Sigmoid colon (tissue), 7 donors: ENCODE results near the gene RBBP8NL. TPM values are rescaled to one million over a fixed set of nuclear protein-coding genes. Genes with fewer than 3 reads are reported as not detected.

Experiments used
- DNase-seq: peaks from one replicate; pipeline ENCODE4 v3.0.0-alpha.2; 2019
- H3K27ac ChIP-seq, 4 donors: fragments of 200-600 bp; sonication (generic); one replicate each; pipeline ENCODE4 v1.5.1; 2016 to 2019; ENCODE audit warnings: mild to moderate bottlenecking in 1 of 4
- H3K27me3 ChIP-seq, 3 donors: fragments of 200-600 bp; sonication (generic); one replicate each; pipeline ENCODE4 v1.5.1; 2019; ENCODE audit warnings: mild to moderate bottlenecking in 1 of 3
- H3K36me3 ChIP-seq, 4 donors: fragments of 200-600 bp; sonication (generic); one replicate each; pipeline ENCODE4 v1.5.1; 2016 to 2019
- H3K4me1 ChIP-seq, 4 donors: fragments of 200-600 bp; sonication (generic); one replicate each; pipeline ENCODE4 v1.5.1; 2017 to 2019
- H3K4me3 ChIP-seq, 4 donors: fragments of 200-600 bp; sonication (generic); one replicate each; pipeline ENCODE4 v1.5.1; 2017 to 2019; ENCODE audit warnings: mild to moderate bottlenecking in 2 of 4, moderate library complexity in 1 of 4
- H3K9me3 ChIP-seq, 4 donors: fragments of 200-600 bp in 3 of 4; sonication (generic) in 3 of 4; one replicate each; pipeline versions ENCODE4 v1.5.1 to v1.6.1; 2013 to 2019
- CTCF ChIP-seq, 4 experiments: fragments of 450-650 bp in 3 of 4; fragments of 200-600 bp in 1 of 4; IDR thresholded peaks; one replicate each; pipeline ENCODE4 v1.5.1; 2016 to 2019; ENCODE audit warnings: antibody characterized with exemption in 4 of 4, mild to moderate bottlenecking in 3 of 4, moderate library complexity in 2 of 4
- EP300 ChIP-seq, 4 donors: sonication (generic); formaldehyde crosslinking; IDR thresholded peaks; one replicate each; pipeline ENCODE4 v1.6.1; 2017; ENCODE audit warnings: antibody characterized with exemption in 4 of 4
- POLR2A ChIP-seq, 2 donors: fragments of 450-650 bp; IDR thresholded peaks; one replicate each; pipeline ENCODE4 v1.6.1; 2016; ENCODE audit warnings: antibody characterized with exemption in 2 of 2, mild to moderate bottlenecking in 2 of 2, moderate library complexity in 2 of 2
- POLR2AphosphoS5 ChIP-seq, 4 donors: sonication (generic); formaldehyde crosslinking; IDR thresholded peaks; one replicate each; pipeline ENCODE4 v1.6.1; 2017; ENCODE audit warnings: antibody characterized with exemption in 4 of 4
- WGBS, 2 donors: extraction: QIAGEN DNeasy Blood & Tissue Kit; methylation state at CpG; one replicate each; pipeline ENCODE4 v1.1.7; 2013; 5-methylcytosine and 5-hydroxymethylcytosine counted together
- intact Hi-C: fragments of 100-400 bp; cut with DNase I; formaldehyde crosslinking; loops from one replicate; pipeline ENCODE4 v1.15.1; 2023
- polyA plus RNA-seq, 3 donors: library from polyadenylated mRNA; stranded (reverse); fragments of 200-250 nt; gene quantifications; one replicate each; pipeline ENCODE4 v1.2.3, GENCODE V29; 2013
- total RNA-seq, 4 donors: library from RNA; depleted of rRNA; stranded (reverse); fragments of >200 nt; gene quantifications; one replicate each; pipeline ENCODE4 v1.1.0, GENCODE V29; 2016
- donor health status: healthy with polysubstance abuse.
- donor health status: Bipolar disorder and iron deficiency.
- donor health status: healthy.

RBBP8NL gene
- total and polyA plus RNA-seq, 7 donors = 4.2 to 12.5 (median 5.4) TPM; not detected in 4

DNA sequence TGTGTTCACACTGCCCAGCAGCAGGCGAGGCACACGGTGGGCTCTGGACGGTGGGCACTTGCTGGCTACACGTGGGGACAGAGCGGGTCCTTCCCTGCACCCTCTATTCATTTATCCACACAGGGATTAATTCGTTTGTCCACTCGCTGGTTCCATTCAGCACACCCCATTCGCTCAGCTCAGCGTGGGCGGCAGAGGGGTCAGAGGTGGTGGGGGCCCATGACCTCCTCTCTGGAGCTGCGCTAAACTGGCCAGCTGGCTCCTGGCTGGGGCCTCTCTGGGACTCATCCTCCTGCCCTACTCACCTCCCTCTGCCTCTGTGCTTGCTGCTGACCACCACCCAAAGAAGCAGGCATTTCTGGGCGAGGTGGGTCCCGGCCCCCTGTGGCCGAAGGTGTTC, 21.4 kb upstream of the RBBP8NL start:
- 77 to 81% methylated on average over 14 of the region's 14 CpGs for WGBS, 2 donors
- no peaks in the 10 kb centered on the region for H3K9me3 ChIP-seq
- intact Hi-C loops = no loop called here
- no peaks in the 10 kb centered on the region for H3K36me3 ChIP-seq
- TF ChIP-seq EP300 (IDR thresholded peaks at IDR 0.05) = no peak
- TF ChIP-seq POLR2A (IDR thresholded peaks at IDR 0.05) = no peak
- no peak for TF ChIP-seq POLR2AphosphoS5 (IDR thresholded peaks at IDR 0.05)
- no peak for TF ChIP-seq CTCF (IDR thresholded peaks at IDR 0.05)
- DNase-seq = no peak
- no peak overlapping the region for H3K27ac ChIP-seq
- H3K4me3 ChIP-seq = no peak overlapping the region
- H3K4me1 ChIP-seq = no peaks in the 10 kb centered on the region
- H3K27me3 ChIP-seq = peaks cover 0 to 43% (median 13%) of the 10 kb centered on the region in 3 donors

GRCh38 chr20:62448038-62448437, 20.7 kb upstream of the RBBP8NL start:
- DNase-seq = no peak
- Histone ChIP-seq H3K36me3 (no peaks in the 10 kb centered on the region), H3K4me1 (no peaks in the 10 kb centered on the region), H3K4me3 (no peak overlapping the region), H3K27ac (no peak overlapping the region), H3K27me3 (peaks cover 0 to 40% (median 13%) of the 10 kb centered on the region in 3 donors), H3K9me3 (no peaks in the 10 kb centered on the region)
- intact Hi-C loops = no loop called here
- 62 to 74% methylated on average over 10 of the region's 10 CpGs for WGBS, 2 donors
- TF ChIP-seq EP300 (IDR thresholded peaks at IDR 0.05) = no peak
- TF ChIP-seq POLR2A (IDR thresholded peaks at IDR 0.05) = no peak
- no peak for TF ChIP-seq CTCF (IDR thresholded peaks at IDR 0.05)
- no peak for TF ChIP-seq POLR2AphosphoS5 (IDR thresholded peaks at IDR 0.05)

DNA sequence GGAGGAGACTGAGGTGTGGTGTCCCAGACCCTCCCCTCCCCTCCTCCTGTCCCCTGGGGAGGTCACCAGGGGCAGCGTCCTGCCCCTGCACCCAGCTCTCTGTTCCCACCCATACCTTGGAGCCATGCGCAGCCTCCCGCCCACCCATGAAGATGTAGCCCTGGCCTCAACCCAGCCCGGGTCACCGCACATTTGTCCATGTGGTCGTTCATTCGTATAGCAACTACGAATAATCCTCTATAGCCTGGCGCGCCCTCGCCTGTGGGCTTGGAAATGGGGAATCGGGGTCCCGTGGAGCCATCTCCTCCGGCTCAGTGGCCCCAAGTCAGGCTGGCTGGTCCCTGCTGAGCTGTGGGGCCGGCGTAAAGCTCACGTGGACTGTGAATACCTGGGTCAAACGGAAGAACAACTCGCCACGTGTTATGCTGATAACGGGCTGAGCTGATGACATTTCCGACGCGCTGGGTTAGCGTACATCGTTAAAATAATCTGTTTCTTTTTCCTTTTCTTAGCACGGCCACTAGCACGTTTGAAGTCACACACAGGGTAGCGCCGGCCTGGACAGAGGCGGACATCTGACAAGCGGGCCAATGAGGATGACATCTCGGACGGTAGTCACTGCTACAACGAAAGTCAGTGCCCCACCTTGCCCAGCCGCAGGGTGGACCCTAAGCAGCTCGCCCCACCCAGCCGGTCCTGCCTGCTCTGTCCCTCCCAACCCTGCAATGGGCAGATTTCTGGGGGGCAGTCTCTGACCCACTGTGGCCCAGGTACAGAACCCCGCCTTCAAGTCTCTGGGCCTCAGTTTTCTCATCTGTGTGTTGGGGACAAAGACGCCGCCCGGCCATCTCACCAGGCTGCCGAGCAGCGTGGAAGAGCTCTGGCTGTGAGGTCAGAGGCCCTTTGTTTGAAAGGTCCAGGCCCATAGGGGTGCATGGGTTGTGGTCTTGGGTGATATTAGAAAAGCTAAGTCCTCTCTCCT, 19.8 kb upstream of the RBBP8NL start:
- no peak for DNase-seq
- WGBS, 2 donors = 69 to 87% methylated on average over 44 of the region's 44 CpGs
- H3K9me3 ChIP-seq = no peaks in the 10 kb centered on the region

DNA sequence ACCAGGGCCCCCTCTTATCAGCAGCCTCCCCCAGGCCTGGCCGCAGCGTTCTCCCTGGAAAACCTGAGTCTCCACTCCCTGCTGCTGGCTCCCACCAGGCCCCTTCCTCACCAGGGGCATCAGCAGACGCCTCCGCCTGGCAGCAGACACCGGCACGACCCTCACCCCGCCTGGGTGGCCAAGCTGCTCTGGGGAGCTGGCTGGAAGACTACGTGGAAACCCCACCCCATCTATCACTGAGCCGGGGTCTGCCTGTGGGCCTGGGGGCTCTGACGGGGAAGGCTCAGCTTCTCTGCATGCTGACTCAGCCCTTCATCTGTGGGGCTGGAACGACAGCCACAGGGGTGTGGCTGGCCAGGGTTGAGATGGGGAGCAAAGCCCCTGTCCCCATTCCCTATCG, 19.1 kb upstream of the RBBP8NL start:
- intact Hi-C loops = no loop called here
- TF ChIP-seq EP300 (IDR thresholded peaks at IDR 0.05) (no peak), POLR2A (IDR thresholded peaks at IDR 0.05) (no peak), POLR2AphosphoS5 (IDR thresholded peaks at IDR 0.05) (no peak), CTCF (IDR thresholded peaks at IDR 0.05) (no peak)
- H3K4me1 ChIP-seq = no peaks in the 10 kb centered on the region
- H3K36me3 ChIP-seq = no peaks in the 10 kb centered on the region
- no peak for DNase-seq
- no peak overlapping the region for H3K4me3 ChIP-seq
- peaks cover 0 to 32% (median 13%) of the 10 kb centered on the region in 3 donors for H3K27me3 ChIP-seq
- WGBS, 2 donors = 45 to 61% methylated on average over 12 of the region's 12 CpGs
- no peak overlapping the region for H3K27ac ChIP-seq
- H3K9me3 ChIP-seq = no peaks in the 10 kb centered on the region

More for the DNA sequence above, 19.8 kb upstream of the RBBP8NL start:
- H3K4me3 ChIP-seq = no peak overlapping the region
- intact Hi-C loops = no loop called here
- no peaks in the 10 kb centered on the region for H3K36me3 ChIP-seq
- H3K27me3 ChIP-seq = peaks cover 0 to 33% (median 13%) of the 10 kb centered on the region in 3 donors
- no peak for TF ChIP-seq EP300 (IDR thresholded peaks at IDR 0.05)
- no peak for TF ChIP-seq POLR2AphosphoS5 (IDR thresholded peaks at IDR 0.05)
- TF ChIP-seq POLR2A (IDR thresholded peaks at IDR 0.05) = no peak
- no peak for TF ChIP-seq CTCF (IDR thresholded peaks at IDR 0.05)
- no peaks in the 10 kb centered on the region for H3K4me1 ChIP-seq
- H3K27ac ChIP-seq = no peak overlapping the region
